NCI-H146 treated with DMSO at 0.1 percent for 48 hours (cell line): ENCODE data around the gene ANKRD13C.
"Not testable (repeated sequence)": the region's sequence is repeated elsewhere in the genome, so short reads cannot be mapped to it uniquely, and the experiment has no call there.

Source experiments
- DNase-seq: peaks from one replicate; lab custom pipeline; 2025; ENCODE audit not compliant: unreplicated experiment; lab: John Stamatoyannopoulos, UW

ANKRD13C gene, protein sequence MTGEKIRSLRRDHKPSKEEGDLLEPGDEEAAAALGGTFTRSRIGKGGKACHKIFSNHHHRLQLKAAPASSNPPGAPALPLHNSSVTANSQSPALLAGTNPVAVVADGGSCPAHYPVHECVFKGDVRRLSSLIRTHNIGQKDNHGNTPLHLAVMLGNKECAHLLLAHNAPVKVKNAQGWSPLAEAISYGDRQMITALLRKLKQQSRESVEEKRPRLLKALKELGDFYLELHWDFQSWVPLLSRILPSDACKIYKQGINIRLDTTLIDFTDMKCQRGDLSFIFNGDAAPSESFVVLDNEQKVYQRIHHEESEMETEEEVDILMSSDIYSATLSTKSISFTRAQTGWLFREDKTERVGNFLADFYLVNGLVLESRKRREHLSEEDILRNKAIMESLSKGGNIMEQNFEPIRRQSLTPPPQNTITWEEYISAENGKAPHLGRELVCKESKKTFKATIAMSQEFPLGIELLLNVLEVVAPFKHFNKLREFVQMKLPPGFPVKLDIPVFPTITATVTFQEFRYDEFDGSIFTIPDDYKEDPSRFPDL

DNA sequence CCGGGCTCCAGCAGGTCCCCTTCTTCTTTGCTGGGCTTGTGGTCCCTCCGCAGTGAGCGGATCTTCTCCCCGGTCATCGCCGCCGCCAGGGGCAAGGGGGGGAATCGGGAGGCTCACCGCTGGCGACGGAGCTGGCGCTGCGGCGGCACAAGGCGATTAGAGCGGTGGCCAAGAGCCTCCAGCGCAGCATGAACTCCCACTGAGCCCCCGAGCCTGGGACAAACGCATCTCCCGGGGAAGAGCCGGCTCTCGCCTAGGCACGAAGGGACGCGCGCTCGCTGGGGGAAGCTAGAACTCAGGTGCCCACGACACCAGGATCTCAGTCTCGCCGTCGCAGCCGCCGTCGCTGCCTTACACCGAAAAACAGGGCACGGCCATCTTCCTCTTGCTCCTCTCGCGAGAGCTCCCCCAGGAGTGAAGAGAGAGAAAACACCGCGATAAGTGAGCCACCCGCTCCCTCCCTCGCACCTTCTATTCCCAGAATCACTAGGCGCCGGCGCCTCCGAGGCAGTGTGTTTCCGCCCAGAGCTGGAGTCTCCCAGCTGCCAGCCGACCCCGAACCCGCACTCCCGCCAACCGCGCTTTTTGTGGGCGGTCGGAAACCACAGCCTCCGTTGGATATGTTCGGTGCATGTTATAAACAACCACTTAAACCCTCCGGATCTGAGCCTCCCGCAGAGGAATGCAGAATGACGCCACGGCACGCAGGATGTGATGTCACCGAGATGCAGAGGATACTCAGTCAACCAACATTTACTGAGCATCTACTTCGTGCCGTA is at the start of gene ANKRD13C:
ANKRD13C (minus strand) TSS at position 391 of the 779 bp plus-strand sequence; CDS start at position 77, 314 bp downstream.
- DNase-seq: peak; percentile 94

DNA sequence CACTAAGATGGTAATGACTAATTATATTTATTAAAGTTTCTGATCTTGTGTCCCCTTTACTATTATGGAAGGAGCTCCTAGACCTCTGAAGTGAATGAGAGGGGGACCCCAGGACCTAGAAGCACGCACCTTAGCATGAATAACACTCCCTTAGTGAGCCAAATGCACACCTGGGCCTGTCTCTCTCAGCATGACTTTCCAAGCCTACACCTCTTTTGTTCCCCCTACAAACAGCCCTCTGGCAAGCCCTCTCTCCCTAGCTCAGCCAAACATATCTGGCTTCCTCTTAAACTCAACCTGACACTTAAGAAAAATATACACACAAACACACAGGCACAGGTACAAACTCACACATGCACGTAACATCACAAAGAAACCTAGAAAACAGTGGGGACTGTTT is 49.2 kb upstream of the ANKRD13C start:
- no peak for DNase-seq

DNA sequence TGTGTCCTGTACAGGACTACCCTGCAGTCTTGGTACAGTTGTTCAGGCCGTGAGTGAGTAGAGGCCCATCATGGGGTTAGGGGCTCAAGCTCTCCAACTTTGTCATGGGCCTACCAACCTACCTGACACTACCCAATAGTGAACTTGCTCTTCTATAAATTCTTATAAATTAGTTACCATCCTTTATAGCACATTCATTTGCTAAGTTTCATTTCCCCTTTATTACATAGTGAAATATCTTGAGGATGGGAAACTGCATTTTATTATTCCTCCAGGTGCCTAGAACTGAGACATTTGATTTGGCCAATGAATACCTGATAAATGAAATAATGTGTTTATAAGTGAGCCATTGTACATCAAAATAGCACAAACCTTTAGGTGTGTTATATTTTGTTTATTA is 47.5 kb upstream of the ANKRD13C start:
- no peak for DNase-seq

DNA sequence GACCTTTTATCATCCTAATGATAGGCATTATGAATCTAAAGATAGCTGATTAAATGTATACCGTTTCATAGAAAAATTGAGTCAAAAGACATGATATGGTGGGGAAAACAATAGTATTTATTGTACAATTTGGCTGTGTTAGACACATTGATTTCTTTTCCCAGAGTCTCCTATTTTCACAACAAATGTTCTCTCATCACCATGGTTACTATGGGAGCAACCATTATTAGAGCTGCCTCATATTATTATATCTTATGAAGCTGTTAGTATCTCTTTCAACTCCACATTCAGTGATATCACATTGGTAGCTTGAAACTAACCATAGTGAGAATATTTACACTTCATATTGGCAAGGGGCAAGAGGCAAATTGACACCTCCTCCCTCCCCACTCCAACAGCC is 45.8 kb upstream of the ANKRD13C start:
- no peak for DNase-seq

DNA sequence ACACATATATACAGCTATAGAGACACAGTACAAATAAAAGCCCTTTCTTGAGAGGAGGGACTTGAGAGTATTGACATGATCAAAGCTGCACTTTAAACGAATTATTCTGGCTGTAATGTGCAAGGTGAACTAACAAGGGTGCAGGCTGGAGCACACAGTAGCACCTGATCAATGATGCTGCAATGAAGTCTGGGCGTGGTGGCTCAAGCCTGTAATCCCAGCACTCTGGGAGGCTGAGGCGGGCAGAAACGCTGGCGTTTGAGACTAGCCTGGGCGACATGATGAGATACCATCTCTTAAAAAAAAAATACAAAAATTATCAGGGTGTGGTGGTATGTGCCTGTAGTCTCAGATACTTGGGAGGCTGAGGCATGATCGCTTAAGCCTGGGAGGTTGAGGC is 42.5 kb upstream of the ANKRD13C start:
- no peak for DNase-seq

DNA sequence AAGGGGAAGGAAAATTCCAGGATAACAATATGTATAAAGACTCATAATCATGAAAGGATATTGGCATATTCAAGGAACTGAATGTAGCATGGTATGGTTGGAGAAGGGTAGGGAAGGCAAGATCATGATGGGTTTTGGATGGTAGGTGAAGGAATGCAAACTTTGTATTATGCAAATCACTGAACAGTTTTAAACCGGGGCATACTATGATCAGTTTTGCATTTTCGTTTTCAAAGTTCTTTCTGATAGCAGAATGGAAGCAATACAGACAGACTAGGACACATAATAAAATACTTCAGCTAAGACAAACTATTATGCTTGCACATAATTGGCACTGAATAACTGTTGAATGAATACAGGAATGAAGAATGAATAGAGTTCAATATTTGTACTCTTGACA is 42.1 kb upstream of the ANKRD13C start:
- no peak for DNase-seq

DNA sequence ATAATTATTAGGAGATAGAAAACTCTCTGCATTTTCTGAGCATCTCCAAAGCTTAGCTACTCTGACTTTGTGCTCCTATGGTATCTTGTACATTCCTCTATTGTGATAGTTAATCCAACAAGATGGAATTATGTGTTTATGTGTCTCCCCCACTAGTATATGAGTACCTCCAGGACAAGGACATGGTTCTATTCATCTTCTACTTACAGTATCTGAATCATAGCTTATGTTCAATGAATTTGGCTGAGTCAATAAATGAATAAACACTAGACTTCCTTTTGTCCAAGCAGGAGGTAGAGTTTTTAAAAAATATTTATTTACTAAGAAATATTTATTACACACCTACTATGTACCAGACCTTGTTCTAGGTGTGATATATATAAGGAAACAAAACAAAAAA is 38.1 kb upstream of the ANKRD13C start:
- no peak for DNase-seq

DNA sequence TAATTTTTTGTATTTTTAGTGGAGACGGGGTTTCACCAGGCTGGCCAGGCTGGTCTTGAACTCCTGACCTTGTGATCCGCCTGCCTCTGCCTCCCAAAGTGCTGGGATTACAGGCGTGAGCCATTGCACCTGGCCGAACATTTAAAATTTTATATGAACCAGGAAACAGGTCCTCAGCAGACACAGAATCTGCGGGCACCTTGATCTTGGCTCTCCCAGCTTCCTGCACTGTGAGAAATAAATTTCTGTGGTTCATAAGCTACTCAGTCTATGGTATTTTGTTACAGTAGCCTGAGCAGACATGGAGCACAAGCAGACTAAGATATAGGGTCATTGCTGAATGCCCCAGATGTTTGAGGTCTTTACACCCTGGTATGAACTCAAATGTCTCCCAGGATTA is 33.0 kb upstream of the ANKRD13C start:
- DNase-seq: no peak

DNA sequence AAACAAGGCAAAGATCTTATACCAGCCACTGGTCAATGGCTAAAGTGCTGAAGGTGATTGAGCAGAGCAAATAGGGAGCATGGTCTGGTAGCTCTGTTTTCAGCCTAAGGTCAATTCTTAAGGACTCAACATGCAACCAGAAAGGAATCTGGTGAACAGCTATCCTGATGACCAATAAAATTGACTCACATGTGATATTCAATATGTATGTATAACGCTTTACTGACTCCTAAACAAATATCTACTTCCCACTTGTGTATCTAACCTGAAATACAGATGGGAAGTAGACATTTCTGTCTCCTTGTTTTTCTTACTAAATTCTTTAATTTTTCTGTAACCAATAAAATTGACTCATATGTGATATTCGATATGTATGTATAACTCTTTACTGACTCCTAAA is 31.6 kb upstream of the ANKRD13C start:
- DNase-seq: no peak

DNA sequence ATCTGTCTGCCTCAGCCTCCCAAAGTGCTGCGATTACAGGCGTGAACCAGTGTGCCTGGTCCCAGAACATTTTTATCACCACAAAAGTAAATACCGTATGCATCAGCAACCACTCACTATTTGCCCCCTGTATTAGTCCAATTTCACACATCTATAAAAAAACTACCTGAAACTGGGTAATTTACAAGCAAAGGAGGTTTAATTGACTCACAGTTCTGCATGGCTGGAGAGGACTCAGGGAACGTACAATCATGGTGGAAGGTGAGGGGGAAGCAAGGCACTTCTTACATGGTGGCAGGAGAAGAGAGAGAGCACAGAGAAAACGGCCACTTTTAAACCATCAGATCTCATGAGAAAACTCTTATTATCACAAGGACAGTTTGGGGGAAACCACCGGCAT is 31.0 kb upstream of the ANKRD13C start:
- DNase-seq: no peak

DNA sequence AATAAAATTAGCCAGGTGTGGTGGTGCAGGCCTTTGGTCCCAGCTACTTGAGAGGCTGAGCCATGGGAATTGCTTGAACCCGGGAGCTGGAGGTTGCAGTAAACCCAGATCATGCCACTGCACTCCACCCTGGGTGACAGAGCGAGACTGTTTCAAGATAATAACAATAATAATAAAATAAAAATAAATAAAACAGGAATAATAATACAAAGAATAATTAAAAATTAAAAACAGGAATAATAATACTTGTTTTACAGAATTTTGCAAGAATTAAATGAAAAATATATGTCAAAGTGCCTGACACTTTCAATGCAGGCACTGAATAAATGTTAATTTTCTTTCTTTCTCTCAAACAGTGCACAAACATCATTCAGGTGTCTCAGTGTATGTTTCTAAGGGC is 30.0 kb upstream of the ANKRD13C start:
- DNase-seq: no peak

DNA sequence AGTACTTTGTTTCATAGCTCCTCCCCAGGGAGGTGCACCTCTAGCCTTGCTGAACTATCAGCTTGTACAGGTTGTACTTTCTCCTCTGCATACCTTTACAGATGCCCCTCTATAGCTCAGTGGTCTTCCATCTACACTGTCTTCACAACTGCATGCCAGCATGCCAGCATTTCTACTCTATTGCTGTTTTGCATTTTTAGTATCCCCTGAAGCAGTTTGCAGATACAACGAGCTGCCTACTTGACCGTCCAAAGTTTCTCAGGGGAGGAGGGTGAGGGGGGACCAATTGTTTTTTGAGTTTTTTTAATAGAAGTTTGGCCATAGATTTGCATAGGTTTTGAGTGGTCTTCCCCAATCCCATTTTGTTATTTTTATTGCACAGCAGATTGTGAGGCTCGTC is 29.0 kb upstream of the ANKRD13C start:
- DNase-seq: no peak

DNA sequence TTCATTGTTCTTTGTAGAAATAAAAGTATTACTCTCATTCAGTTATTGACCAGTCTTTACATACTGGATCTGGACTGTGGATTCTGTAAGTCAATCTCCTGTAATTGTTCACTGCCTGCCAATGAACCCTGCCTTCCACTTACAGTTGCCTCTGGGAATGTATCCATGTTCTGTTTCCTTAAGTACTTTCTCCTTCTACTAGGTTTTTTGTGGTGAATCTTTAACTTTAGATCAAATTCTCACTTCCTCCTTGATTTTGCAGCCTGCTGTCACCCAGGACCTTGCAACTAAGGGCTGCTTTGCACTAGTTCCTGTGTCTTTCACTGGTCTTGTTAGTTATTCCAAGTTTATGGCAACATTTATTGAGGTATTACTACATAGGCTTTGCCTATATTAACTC is 28.2 kb upstream of the ANKRD13C start:
- DNase-seq: no peak

DNA sequence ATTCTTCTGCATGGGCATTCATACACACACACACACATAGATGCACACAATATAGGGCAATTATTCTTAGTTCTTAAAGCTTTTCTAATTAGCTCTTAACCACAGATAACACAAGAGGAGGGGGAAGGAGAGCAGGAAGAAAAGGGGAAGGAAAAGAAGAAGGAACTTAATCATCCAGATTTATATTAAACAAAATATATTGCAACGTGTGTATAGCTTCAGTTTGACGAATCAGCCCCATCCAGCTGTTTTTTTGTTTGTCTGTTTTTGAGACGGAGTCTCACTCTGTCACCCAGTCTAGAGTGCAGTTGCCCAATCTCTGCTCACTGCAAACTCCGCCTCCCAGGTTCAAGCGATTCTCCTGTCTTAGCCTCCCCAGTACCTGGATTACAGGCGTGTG is 21.7 kb upstream of the ANKRD13C start:
- no peak for DNase-seq

DNA sequence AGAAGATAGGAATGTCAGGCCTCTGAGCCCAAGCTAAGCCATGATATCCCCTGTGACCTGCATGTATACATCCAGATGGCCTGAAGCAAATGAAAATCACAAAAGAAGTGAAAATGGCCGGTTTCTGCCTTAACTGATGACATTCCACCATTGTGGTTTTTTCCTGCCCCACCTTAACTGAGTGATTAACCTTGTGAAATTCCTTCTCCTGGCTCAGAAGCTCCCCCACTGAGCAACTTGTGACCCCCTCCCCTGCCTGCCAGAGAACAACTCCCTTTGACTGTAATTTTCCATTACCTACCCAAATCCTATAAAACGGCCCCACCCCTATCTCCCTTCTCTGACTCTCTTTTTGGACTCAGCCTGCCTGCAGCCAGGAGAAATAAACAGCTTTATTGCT is 19.1 kb upstream of the ANKRD13C start:
- not testable (repeated sequence) for DNase-seq

DNA sequence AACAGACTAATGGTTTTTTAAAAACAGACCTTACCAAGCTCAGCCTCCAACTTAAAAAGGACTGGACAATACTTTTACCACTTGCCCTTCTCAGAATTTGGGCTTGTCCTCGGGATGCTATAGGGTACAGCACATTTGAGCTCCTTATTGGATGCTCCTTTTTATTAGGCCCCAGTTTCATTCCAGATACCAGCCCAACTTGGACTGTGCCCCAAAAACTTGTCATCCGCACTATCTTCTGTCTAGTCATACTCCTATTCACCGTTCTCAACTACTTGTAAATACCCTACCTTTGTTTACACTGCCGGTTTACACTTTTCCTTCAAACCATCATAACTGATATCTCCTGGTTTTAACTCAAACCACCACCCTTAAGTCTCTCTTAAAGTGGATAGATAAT is 17.9 kb upstream of the ANKRD13C start:
- no peak for DNase-seq

DNA sequence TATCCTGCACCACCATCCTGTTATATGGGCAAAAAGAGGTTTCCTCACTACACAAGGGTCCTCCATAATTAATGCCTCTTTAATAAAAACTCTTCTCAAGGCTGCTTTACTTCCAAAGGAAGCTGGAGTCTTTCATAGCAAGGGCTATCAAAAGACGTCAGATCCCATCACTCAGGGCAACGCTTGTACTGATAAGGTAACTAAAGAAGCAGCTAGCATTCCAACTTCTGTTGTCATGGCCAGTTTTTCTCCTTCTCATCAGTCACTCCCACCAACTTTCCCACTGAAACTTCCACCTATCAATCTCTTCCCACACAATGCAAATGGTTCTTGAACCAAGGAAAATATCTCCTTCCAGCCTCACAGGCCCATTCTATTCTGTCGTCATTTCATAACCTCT is 17.1 kb upstream of the ANKRD13C start:
- not testable (repeated sequence) for DNase-seq

DNA sequence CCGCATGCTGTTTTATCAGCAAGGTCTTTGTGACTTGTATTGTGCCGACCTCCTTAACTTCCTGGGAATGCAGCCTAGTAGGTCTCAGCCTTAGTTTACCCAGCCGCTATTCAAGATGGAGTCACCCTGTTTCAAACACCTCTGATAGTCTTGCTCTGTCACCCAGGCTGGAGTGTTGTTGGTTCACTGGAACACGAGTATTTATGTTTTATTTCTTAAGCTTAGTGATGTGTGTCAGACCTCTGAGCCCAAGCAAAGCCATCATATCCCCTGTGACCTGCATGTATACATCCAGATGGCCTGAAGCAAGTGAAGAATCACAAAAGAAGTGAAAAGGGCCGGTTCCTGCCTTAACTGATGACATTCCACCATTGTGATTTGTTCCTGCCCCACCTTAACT is 12.9 kb upstream of the ANKRD13C start:
- not testable (repeated sequence) for DNase-seq

DNA sequence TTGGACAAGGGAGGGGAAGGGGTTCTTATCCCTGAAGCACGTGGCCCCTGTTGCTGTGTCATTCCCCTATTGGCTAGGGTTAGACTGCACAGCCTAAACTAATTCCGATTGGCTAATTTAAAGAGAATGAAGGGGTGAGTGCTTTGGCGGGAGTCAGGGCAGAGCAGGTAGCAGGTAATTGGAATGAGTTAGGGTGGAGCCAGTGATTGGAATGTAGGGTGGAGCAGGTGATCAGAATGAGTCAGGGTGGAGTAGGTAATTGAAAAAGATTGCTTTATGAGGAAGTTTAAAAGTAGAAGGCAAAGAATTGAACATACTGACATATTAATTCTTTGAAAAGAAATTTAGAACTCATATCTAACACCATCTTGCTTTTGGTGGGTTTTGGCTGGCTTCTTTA is 12.5 kb upstream of the ANKRD13C start:
- not testable (repeated sequence) for DNase-seq

DNA sequence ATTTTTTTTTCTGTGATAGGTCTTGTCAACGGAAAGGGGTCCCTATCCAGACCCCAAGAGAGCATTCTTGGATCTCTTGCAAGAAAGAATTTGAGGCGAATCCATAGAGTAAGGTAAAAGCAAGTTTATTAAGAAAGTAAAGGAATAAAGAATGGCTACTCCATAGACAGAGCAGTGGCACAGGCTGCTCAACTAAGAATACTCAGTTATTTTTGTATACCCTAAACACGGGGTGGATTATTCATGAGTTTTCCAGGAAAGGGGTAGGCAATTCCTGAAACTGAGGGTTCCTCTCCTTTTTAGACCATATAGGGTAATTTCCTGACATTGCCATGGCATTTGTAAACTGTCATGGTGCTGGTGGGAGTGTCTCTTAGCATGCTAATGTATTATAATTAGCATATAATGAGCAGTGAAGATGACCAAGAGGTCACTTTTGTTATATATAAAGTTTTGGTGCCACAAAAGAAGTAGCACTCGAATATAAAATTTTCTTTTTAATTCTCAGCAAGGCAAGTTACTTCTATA is 12.0 kb upstream of the ANKRD13C start:
- DNase-seq: not testable (repeated sequence)

DNA sequence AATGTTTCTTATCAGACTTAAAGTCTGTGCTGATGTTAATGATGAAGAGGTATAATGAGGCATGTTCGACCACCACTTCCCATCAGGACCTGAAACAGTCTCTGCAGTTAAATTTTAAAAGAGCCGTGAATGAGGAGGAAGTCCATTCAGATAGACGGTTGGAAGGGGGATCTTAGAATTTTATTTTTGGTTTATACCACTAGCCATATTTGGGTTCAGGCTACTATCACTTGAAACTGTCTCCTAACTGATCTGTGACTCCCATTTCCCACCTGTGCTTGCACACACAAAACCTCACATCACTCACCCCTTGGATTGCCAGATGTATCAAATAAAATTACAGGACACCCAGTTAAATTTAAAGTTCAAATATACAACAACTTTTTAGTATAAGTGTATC is 9.9 kb upstream of the ANKRD13C start:
- no peak for DNase-seq
